Liver (tissue), 9 donors: Measurements from ENCODE around the gene AFM. TPM values are rescaled to one million over a fixed set of nuclear protein-coding genes. Genes with fewer than 3 reads are reported as not detected.

ENCODE experiments used
- DNase-seq: peaks from one replicate; pipeline ENCODE4 v3.0.0-alpha.2; 2017; ENCODE audit warnings: low spot score
- H3K27ac ChIP-seq, 2 donors: one replicate each; pipeline ENCODE4 v1.7.0; 2013; ENCODE audit warnings: inconsistent platforms in 2 of 2, low read length in 2 of 2, control low read depth in 1 of 2, low read depth in 1 of 2, mild to moderate bottlenecking in 1 of 2
- H3K27me3 ChIP-seq, 4 donors: one replicate each; pipeline versions ENCODE4 v1.6.1 to v1.7.0; 2013; ENCODE audit warnings: low read length in 3 of 4, inconsistent platforms in 1 of 4, mild to moderate bottlenecking in 1 of 4, moderate library complexity in 1 of 4; ENCODE audit not compliant: control insufficient read depth in 4 of 4, insufficient read depth in 4 of 4
- H3K36me3 ChIP-seq, 4 donors: one replicate each; pipeline versions ENCODE4 v1.6.1 to v1.7.0; 2013; ENCODE audit warnings: low read length in 3 of 4, mild to moderate bottlenecking in 3 of 4, low read depth in 1 of 4, moderate library complexity in 1 of 4; ENCODE audit not compliant: control insufficient read depth in 4 of 4, insufficient read depth in 3 of 4
- H3K4me1 ChIP-seq, 4 donors: one replicate each; pipeline versions ENCODE4 v1.6.1 to v1.7.0; 2013; ENCODE audit warnings: low read length in 3 of 4, mild to moderate bottlenecking in 3 of 4, moderate library complexity in 1 of 4; ENCODE audit not compliant: control insufficient read depth in 4 of 4, insufficient read depth in 4 of 4
- H3K4me3 ChIP-seq, 3 donors: one replicate each; pipeline versions ENCODE4 v1.6.1 to v1.7.0; 2013; ENCODE audit warnings: low read length in 3 of 3, control low read depth in 1 of 3, low read depth in 1 of 3, mild to moderate bottlenecking in 1 of 3
- H3K9ac ChIP-seq, 2 donors: one replicate each; pipeline ENCODE4 v1.7.0; 2013; ENCODE audit warnings: low read length in 2 of 2, mild to moderate bottlenecking in 2 of 2, moderate library complexity in 2 of 2, control low read depth in 1 of 2, low read depth in 1 of 2
- H3K9me3 ChIP-seq, 4 donors: one replicate each; pipeline versions ENCODE4 v1.6.1 to v1.7.0; 2013; ENCODE audit warnings: low read length in 3 of 4; ENCODE audit not compliant: control insufficient read depth in 4 of 4
- ATF3 ChIP-seq: IDR thresholded peaks from 2 replicates; pipeline ENCODE4 v1.6.1; 2016; ENCODE audit warnings: antibody characterized with exemption
- CTCF ChIP-seq: fragments of 150-350 bp; IDR thresholded peaks from 2 replicates; pipeline ENCODE4 v1.5.1; 2017; ENCODE audit warnings: improper control_type of control experiment, low read depth, low read length; ENCODE audit not compliant: missing input control
- EGR1 ChIP-seq, 2 donors: IDR thresholded peaks; 2 replicates each; pipeline ENCODE4 v1.6.1; 2016 to 2018; ENCODE audit warnings: antibody characterized with exemption in 2 of 2, low read depth in 2 of 2
- FOXA1 ChIP-seq: IDR thresholded peaks from 2 replicates; pipeline ENCODE4 v1.6.1; 2016; ENCODE audit warnings: antibody characterized with exemption
- FOXA2 ChIP-seq: IDR thresholded peaks from 2 replicates; pipeline ENCODE4 v1.6.1; 2016; ENCODE audit warnings: antibody characterized with exemption
- GABPA ChIP-seq, 2 donors: IDR thresholded peaks in 1 of 2; conservative IDR thresholded peaks in 1 of 2; 2 replicates each; pipeline ENCODE4 v1.6.1; 2016; ENCODE audit warnings: antibody characterized with exemption in 2 of 2, mild to moderate bottlenecking in 1 of 2, moderate library complexity in 1 of 2
- HNF4A ChIP-seq, 2 donors: conservative IDR thresholded peaks; 2 replicates each; pipeline ENCODE4 v1.6.1; 2016; ENCODE audit warnings: antibody characterized with exemption in 2 of 2, mild to moderate bottlenecking in 2 of 2
- HNF4G ChIP-seq: IDR thresholded peaks from 2 replicates; pipeline ENCODE4 v1.6.1; 2016; ENCODE audit warnings: antibody characterized with exemption
- JUND ChIP-seq, 2 donors: IDR thresholded peaks; 2 replicates each; pipeline ENCODE4 v1.6.1; 2016; ENCODE audit warnings: antibody characterized with exemption in 2 of 2
- MAX ChIP-seq: IDR thresholded peaks from 2 replicates; pipeline ENCODE4 v1.6.1; 2016; ENCODE audit warnings: antibody characterized with exemption
- NR2F2 ChIP-seq: IDR thresholded peaks from 2 replicates; pipeline ENCODE4 v1.6.1; 2016; ENCODE audit warnings: antibody characterized with exemption
- RAD21 ChIP-seq, 2 donors: IDR thresholded peaks; 2 replicates each; pipeline ENCODE4 v1.6.1; 2016; ENCODE audit warnings: antibody characterized with exemption in 2 of 2, mild to moderate bottlenecking in 2 of 2
- REST ChIP-seq: IDR thresholded peaks from 2 replicates; pipeline ENCODE4 v1.6.1; 2016; ENCODE audit warnings: antibody characterized with exemption, mild to moderate bottlenecking
- RXRA ChIP-seq, 2 donors: IDR thresholded peaks; 2 replicates each; pipeline ENCODE4 v1.6.1; 2017 to 2018; ENCODE audit warnings: antibody characterized with exemption in 2 of 2, mild to moderate bottlenecking in 1 of 2
- SP1 ChIP-seq: IDR thresholded peaks from 2 replicates; pipeline ENCODE4 v1.6.1; 2018; ENCODE audit warnings: antibody characterized with exemption, mild to moderate bottlenecking
- TAF1 ChIP-seq: conservative IDR thresholded peaks from 2 replicates; pipeline ENCODE4 v1.6.1; 2016; ENCODE audit warnings: antibody characterized with exemption, mild to moderate bottlenecking
- YY1 ChIP-seq: IDR thresholded peaks from 2 replicates; pipeline ENCODE4 v1.6.1; 2016; ENCODE audit warnings: antibody characterized with exemption, mild to moderate bottlenecking
- ZBTB33 ChIP-seq: IDR thresholded peaks from 2 replicates; pipeline ENCODE4 v1.6.1; 2016; ENCODE audit warnings: antibody characterized with exemption
- WGBS: extraction: QIAGEN DNeasy Blood & Tissue Kit; methylation state at CpG from one replicate; pipeline ENCODE4 v1.1.7; 2013; 5-methylcytosine and 5-hydroxymethylcytosine counted together
- polyA plus RNA-seq, 2 donors: library from polyadenylated mRNA; stranded (reverse) in 1 of 2; unstranded in 1 of 2; fragments of 200-250 nt in 1 of 2; fragments of >200 nt in 1 of 2; fragmentation: Nextera tagmentation in 1 of 2; extraction: Ambion mirVana in 1 of 2; gene quantifications; one replicate each; pipeline versions ENCODE4 v1.2.1 to v1.2.3, GENCODE V29; 2013 to 2015
- total RNA-seq, 2 donors: library from RNA; depleted of rRNA; stranded (reverse); fragments of >200 nt; gene quantifications; one replicate each; pipeline ENCODE4 v1.2.3, GENCODE V29; 2014
- donor health status: healthy.
- donor health status: healthy.
- donor health status: healthy.
- donor health status: healthy.
- donor health status: healthy.

AFM gene
- total and polyA plus RNA-seq, 4 donors, result 40.1 to 274 (median 164) TPM

GRCh38 chr4:73525611-73526010 lies 44.1 kb downstream of the AFM start:
- WGBS, result 82% methylated on average over 1 of the region's 1 CpG
- no peak overlapping the region for H3K9ac ChIP-seq
- H3K36me3 ChIP-seq, result peaks cover 4 to 52% (median 37%) of the 10 kb centered on the region in 4 donors
- H3K4me3 ChIP-seq, result no peak overlapping the region
- DNase-seq, result no peak
- no peak for TF ChIP-seq SP1
- peaks cover 0 to 4% (median 0%) of the 10 kb centered on the region in 4 donors for H3K4me1 ChIP-seq
- no peak overlapping the region for H3K27ac ChIP-seq
- H3K9me3 ChIP-seq, result no peaks in the 10 kb centered on the region
- no peaks in the 10 kb centered on the region for H3K27me3 ChIP-seq

- Histone ChIP-seq H3K36me3 (peaks cover 1 to 44% (median 32%) of the 10 kb centered on the region in 4 donors), H3K4me1 (peaks cover 0 to 9% (median 1%) of the 10 kb centered on the region in 4 donors), H3K27ac (no peak overlapping the region), H3K9me3 (no peaks in the 10 kb centered on the region), H3K4me3 (no peak overlapping the region), H3K9ac (no peak overlapping the region), H3K27me3 (no peaks in the 10 kb centered on the region)
- WGBS, result 95% methylated on average over 1 of the region's 1 CpG
- TF ChIP-seq ATF3, result no peak
- TF ChIP-seq REST, result no peak
- no peak for TF ChIP-seq RXRA (IDR thresholded peaks at IDR 0.05)
- TF ChIP-seq JUND (IDR thresholded peaks at IDR 0.05), result no peak
- no peak for TF ChIP-seq RAD21 (IDR thresholded peaks at IDR 0.05)
- TF ChIP-seq MAX, result no peak
- no peak for TF ChIP-seq FOXA2
- no peak for TF ChIP-seq HNF4A (conservative IDR thresholded peaks at IDR 0.05)
- no peak for TF ChIP-seq HNF4G
- TF ChIP-seq TAF1, result no peak
- TF ChIP-seq YY1, result no peak
- TF ChIP-seq EGR1 (IDR thresholded peaks at IDR 0.05; ENCODE audit: low read depth in 2 of 2), result no peak
- no peak for TF ChIP-seq FOXA1
- no peak for TF ChIP-seq ZBTB33
- TF ChIP-seq GABPA (IDR thresholded peaks at IDR 0.05 in 1 of 2, conservative IDR thresholded peaks at IDR 0.05 in 1 of 2), result no peak
- TF ChIP-seq NR2F2, result no peak
- TF ChIP-seq SP1, result no peak
- TF ChIP-seq CTCF, result no peak
- no peak for DNase-seq
These were observed 45.7 kb downstream of the AFM start for GRCh38 chr4:73527196-73527595.
